ENCODE results near the gene TINAGL1. TPM values are rescaled to one million over a fixed set of nuclear protein-coding genes. Genes with fewer than 3 reads are reported as not detected.
A peak's percentile ranks its signal among the peaks of the same experiment; 100 is the strongest.

The TINAGL1 gene
- total RNA-seq, 2 donors from 2014 or later: 110 to 123 TPM

DNA sequence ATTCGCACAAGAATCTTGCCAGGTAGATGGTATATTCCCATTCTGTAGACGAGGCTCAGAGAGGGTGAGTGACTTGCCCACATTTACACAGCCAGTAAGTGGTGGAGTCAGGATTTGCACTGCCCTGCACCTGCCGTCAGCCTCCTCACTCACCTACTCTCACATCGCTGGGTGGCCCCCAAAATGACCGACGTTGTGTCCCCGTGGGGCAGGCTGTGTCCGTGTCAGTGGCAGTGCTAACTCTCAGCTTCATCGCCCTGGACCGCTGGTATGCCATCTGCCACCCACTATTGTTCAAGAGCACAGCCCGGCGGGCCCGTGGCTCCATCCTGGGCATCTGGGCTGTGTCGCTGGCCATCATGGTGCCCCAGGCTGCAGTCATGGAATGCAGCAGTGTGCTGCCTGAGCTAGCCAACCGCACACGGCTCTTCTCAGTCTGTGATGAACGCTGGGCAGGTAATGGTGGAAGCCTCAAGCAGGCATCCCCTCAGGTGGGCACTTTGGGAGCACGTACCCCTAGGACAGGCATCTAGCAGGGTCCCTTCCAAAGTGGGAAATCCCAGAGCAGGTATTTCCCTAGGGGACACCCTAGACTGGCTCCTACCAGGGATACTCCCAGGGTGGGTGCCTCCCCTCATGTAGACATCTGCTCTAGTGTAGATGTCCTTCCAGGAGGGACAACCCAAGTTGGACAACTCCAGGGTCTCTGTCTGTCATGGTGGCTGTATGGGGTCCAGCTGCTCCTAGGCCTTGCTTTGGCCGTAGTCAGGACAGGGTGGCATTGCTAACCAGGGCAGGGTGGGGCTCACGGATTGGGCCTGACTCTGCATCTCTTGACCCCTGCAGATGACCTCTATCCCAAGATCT is 44.5 kb downstream of the TINAGL1 start:
- peak; percentile 75 for DNase-seq (ENCODE audit: low spot score)
- intact Hi-C loops (cut with DNase I): no loop called here

DNA sequence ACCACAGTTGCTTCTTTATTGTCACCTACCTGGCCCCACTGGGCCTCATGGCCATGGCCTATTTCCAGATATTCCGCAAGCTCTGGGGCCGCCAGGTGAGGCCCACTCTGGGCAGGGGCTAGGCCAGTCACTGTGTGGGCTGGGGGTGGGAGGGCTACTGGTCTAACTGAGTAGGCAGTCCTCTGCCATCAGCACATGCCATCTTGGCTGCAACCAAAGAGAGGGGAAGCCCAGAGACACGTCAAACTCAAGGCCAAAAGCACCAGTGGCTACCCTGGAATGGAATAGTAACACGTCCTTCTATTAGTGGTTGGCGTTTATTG is 45.1 kb downstream of the TINAGL1 start:
- intact Hi-C loops (cut with DNase I): no loop called here
- DNase-seq (ENCODE audit: low spot score): no peak

DNA sequence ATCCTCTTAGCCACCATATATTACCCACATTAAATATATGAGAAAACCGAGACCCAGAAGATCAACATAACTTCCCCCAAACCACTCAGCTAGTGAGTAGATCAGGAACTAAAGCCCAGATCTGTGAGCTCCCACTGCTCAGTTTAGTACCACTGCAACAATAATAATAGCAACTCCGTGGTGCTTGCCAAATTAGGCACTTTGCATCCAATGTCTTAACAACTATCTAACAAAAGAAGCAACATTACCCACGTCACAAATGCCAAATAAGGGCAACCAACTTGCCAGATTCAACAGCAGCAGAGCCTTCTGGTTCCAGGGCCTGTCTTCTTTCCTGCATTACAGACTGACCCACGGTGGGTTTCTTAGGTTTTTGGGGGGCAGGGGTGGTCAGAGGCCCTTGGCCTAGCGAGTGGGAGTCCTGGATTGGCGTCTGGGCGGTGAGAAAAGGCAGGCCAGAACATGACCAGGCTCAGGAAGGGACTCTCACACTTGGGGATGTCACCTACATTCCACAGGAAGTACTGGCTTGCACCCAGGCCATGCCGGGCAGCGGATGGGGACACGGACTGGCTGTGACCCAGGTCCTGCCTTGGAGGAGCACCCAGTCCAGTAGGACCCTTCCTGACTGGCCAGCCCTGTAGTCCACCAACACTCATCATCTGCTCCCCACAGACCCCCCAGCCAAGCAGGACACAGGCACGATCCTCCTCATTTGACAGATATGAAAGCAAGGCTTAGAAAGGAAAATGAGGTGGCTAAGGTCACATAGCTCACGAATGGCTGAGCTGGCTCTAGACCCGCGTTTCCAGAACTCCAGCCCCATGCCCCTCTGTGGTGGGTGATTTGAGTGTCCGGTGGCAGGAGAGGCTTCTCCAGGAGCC is 45.8 kb downstream of the TINAGL1 start:
- intact Hi-C loops (cut with DNase I): no loop called here
- no peak for DNase-seq (ENCODE audit: low spot score)

DNA sequence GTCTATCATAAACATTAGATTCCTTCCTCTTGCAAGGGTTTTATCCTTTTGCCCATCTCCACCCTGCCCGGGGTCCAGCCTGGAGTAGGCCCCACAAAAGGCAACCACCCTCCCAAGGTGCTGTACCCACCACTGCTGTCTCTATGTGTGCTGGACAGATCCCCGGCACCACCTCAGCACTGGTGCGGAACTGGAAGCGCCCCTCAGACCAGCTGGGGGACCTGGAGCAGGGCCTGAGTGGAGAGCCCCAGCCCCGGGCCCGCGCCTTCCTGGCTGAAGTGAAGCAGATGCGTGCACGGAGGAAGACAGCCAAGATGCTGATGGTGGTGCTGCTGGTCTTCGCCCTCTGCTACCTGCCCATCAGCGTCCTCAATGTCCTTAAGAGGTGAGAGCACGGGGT is 47.0 kb downstream of the TINAGL1 start:
- intact Hi-C loops (cut with DNase I): no loop called here
- DNase-seq (ENCODE audit: low spot score): peak; percentile 57

DNA sequence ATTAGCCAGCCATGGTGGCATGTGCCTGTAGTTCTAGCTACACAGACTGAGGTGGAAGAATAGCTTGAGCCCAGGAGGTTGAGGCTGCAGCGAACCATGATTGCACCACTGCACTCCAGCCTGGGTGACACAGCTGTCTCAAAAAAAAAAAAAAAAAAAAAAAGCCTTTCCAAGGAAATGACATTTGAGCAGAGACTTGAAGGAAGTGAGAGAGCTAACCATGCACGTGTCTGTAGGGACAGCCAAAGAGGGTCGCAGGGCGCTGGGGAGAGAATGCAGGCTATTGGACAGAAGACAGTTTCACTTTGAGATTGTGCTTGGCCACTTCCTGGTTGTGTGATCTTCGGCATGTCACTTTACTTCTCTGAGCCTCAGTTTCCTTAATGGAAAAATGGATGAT is 48.0 kb downstream of the TINAGL1 start:
- intact Hi-C loops (cut with DNase I): no loop called here
- DNase-seq (ENCODE audit: low spot score): peak; percentile 68

DNA sequence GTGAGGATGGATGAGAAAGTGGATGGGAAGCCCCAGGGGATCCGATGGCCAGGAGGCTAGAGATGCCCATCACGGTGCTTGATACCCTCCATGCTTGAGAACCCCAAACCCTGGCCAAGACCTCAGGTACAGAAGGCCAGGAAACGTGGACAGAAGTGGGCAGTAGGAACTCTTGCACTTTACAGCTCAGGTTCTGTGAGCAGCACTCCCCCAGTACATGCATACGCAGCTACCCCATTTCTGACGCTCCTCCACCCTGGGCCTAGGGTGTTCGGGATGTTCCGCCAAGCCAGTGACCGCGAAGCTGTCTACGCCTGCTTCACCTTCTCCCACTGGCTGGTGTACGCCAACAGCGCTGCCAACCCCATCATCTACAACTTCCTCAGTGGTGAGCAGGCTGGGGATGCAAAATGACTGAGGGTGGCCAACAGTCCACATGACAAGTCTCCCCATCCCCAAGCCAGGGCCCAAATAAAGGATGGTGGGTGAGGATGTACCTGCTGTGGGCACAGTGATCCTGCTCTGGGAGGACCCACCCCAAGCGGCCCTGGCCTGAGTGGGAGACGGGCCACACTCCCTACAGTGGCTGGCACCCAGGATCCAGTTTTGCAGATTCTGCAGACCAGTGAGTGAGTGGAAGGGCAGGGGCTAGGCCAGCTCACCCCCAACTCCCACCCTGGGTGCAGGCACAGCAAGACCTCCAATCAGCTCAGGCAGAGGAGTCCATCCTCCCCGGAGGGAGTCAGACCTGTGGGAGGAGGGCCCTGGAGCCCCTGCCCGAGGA is 48.6 kb downstream of the TINAGL1 start:
- intact Hi-C loops (cut with DNase I): no loop called here
- DNase-seq (ENCODE audit: low spot score): peak; percentile 79

DNA sequence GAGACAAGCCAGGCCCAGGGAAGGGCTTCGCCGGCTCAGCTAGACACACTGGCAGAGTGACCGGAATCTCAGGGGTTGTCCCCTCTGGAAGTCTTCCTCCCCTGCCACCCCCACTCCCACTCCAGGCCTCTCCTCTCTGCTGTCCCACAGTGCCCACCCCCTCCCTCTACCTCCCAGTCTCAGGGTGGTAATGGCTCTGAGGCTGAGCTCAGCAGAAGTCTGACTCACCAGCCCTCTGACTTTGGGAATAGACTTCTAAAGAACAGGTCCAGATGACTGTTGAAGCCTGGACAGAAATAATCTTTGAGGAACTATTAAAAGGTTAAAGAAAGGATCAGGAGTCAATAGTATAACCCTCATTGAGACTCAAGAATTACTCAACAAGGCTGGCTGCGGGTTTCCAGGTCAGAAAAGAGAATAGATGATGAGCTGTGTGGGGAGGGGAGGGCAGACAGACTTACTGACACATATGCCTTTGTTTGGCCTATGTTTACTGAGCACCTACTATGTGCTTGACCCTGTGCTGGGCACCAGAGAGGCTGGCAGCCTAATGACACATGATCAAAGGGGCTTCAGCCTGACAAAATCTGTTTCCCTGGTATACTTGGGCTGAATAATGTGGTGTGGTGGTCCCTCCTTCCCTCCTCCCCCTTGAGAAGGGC is 49.4 kb downstream of the TINAGL1 start:
- intact Hi-C loops (cut with DNase I): no loop called here
- peak; percentile 76 for DNase-seq (ENCODE audit: low spot score)

DNA sequence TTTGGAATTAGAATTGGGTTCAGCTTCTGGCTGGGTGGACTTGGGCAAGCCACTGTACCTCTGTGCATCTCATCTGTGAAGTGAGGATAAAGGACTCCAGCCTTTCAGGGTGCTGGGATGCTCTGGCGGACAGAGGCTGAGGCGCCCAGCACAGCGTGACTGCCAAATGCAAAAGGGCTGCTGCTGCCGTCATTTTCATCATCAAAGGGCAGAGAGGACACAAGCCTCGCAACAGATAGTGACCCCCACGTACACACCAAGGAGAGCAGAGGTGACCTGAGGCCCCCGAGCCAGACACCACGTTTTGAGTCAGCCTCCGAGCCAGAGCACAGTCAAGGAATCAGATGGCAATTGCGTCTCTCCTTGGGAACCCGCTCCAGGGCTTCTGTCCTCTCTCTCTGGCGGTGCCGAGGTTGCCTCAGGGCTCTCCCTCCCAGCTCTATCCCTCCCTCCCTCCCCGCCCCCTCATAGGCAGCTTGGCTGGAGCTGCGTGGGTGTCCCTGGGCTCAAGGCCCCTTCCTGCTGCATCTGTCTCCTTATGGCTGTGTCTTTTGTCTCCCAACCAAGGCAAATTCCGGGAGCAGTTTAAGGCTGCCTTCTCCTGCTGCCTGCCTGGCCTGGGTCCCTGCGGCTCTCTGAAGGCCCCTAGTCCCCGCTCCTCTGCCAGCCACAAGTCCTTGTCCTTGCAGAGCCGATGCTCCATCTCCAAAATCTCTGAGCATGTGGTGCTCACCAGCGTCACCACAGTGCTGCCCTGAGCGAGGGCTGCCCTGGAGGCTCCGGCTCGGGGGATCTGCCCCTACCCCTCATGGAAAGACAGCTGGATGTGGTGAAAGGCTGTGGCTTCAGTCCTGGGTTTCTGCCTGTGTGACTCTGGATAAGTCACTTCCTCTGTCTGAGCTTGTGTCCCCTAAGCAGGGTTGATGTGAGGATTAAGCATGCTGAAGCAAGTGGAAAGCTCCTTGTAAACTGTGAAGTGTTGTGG is 50.2 kb downstream of the TINAGL1 start:
- DNase-seq (ENCODE audit: low spot score): peak; percentile 82
- intact Hi-C loops (cut with DNase I): no loop called here

DNA sequence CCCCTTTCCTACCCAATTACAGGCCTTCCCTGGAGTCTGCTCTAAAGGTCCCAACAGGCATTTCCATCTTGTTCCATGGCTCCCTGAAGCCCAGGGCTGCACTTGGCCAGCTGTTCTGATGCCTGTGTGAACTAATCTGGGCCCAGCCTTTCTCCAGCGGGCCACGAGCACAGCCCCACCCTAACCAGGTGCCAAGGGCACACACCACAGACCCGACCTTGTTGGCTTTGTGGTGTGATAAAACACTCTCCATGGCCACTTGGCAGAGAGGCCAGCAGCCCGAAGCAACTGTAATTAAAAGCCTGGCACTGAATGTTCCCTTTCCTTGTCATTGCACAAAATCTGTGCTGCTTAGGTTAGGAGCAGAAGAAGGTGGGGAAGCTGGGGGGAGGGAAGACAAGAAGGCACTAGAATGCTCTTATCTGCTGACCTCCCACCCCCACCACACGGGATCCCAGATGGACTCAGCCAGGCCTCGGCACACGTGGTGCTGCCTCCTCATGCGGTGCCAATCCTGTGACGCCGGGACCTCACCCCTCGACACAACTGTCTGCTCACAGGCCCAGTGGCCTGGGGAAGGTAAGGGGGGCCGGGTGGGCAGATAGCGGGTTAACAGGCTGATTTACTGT is 51.1 kb downstream of the TINAGL1 start:
- DNase-seq (ENCODE audit: low spot score): peak; percentile 89
- intact Hi-C loops (cut with DNase I): no loop called here

DNA sequence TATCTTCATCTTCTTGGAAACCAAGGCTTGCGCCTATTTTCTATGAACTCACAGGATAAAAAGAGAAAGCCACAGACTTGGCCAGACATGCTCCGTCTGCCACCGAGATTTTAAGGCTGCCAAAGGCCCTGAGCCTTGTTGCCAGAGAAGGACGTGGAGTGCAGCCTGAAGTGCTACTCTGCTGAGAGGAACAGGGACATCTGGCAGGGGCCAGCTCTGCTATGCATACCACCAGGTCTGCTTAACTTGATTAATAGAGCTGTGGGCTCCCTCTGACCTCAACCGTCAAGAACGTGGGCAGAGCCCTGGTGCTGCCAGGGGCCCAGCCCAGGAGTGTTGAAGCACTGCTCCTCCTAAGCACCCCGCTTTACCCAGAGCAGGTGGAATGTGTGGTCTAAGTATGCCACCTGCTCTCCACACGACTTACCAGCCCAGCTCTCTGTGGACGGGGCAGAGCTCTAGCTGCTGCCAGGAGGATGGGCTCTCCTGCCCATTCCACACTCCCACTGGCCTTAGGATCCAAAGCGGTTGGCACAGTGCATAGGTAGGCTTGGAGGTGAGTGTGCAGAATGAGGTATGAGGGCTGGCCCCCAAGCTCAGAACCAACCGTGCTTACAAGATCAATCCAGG is 51.7 kb downstream of the TINAGL1 start:
- intact Hi-C loops (cut with DNase I): no loop called here
- DNase-seq (ENCODE audit: low spot score): peak; percentile 78

DNA sequence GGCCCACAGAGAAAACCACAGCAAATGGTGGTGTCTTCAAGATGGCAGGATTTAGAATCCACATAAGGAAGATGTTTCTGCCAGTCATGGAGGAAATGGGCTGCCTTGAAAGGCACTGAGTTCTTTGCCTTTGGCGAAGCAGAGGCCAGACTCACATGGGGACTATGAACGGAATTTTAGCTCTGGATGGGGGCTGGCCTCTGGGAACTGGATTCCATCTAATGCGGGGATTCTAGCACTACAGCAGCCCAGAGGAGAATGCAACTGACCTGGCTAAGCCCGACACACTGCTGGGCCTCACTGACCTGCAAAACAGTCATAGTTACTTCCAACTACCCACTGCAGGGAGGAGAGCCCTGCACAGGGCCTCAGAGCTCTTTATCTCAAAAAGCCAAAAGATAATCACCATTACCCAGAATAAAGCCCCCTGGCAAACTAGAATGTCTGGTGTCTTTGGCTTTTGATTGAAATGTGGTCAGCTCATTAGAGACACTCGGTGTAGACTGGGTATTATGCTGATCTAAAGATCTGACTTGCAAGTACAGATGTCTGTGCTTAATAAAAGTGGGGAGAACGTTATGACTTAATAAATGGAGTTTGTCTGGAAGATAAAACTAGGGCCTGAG is 52.7 kb downstream of the TINAGL1 start:
- intact Hi-C loops (cut with DNase I): no loop called here
- DNase-seq (ENCODE audit: low spot score): no peak

DNA sequence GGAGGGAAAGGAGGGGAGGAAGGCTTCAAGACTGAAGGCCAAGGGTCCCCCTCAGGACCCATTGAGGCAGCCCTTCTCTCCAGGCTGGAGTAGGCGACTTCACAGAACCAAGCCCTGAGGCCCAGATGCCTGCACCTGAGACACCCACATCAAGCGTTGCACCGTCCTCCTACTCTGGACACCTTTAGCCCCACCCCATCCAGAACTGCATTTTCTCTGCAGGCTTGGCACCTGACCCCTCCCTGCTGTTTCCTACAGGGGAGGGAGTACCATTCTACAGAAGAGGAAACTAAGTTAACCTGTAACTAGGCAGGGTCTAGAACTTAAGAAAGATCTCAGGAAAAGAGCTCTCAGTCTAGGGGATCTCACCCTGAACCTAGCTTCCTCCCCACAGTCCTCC is 56.3 kb downstream of the TINAGL1 start:
- DNase-seq (ENCODE audit: low spot score): no peak
- intact Hi-C loops (cut with DNase I): no loop called here

DNA sequence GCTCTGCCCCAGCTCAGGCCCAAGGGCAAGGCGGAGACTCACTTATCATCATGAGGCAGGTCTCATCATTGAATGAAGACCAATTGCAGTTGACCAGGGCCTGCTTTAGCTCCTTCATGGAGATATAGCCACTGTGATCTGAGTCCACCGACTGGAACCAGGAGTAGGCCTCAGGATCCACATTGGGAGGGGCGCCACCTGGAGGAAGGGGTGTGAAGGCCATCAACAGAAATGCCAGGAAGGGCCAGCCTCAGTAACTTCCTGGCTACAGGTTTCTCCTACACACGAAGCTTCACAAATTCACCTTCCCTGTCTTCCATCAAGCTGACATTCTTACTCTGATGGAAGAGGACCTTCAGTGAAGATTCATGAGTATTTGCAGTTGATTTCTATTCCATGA is 56.8 kb downstream of the TINAGL1 start:
- intact Hi-C loops (cut with DNase I): no loop called here
- DNase-seq (ENCODE audit: low spot score): no peak

Measured in posterior vena cava (tissue), 2 donors.